Raji (cell line): Measurements from ENCODE around the gene RRAGB.
A peak's percentile ranks its signal among the peaks of the same experiment; 100 is the strongest.

Experiments
- POLR2A ChIP-seq: IDR thresholded peaks from 2 replicates; pipeline ENCODE4 v1.6.1; 2011; ENCODE audit warnings: low read depth, low read length, control low read depth; ENCODE audit not compliant: insufficient read depth

The RRAGB gene

GRCh38 chrX:55717521-55718497, at the start of gene RRAGB:
TSS of gene RRAGB (plus strand) at chrX:55717749. CDS start at chrX:55718328, 579 bp downstream.
- TF ChIP-seq POLR2A = peak; percentile 66

- no peak for TF ChIP-seq POLR2A
Observed at GRCh38 chrX:55668084-55668483, 49.5 kb upstream of the RRAGB start.

- TF ChIP-seq POLR2A = no peak
Observed at GRCh38 chrX:55695227-55696018, 22.1 kb upstream of the RRAGB start.

GRCh38 chrX:55697381-55697780, 20.2 kb upstream of the RRAGB start:
- TF ChIP-seq POLR2A = no peak

- TF ChIP-seq POLR2A = no peak
Observed at GRCh38 chrX:55702671-55703070, 14.9 kb upstream of the RRAGB start.

GRCh38 chrX:55709735-55710134, 7.8 kb upstream of the RRAGB start:
- no peak for TF ChIP-seq POLR2A

GRCh38 chrX:55710701-55711100, 6.8 kb upstream of the RRAGB start:
- no peak for TF ChIP-seq POLR2A

GRCh38 chrX:55713631-55714030, 3.9 kb upstream of the RRAGB start:
- TF ChIP-seq POLR2A = no peak

- TF ChIP-seq POLR2A = no peak
Observed at GRCh38 chrX:55714161-55714560, 3.4 kb upstream of the RRAGB start.

- TF ChIP-seq POLR2A = no peak
Observed at GRCh38 chrX:55715847-55716246, 1.7 kb upstream of the RRAGB start.

GRCh38 chrX:55716937-55717336, 612 bp upstream of the RRAGB start:
- TF ChIP-seq POLR2A = no peak

GRCh38 chrX:55731826-55732225, 14.3 kb downstream of the RRAGB start:
- no peak for TF ChIP-seq POLR2A

GRCh38 chrX:55738969-55739368, 21.4 kb downstream of the RRAGB start:
- TF ChIP-seq POLR2A = no peak

- TF ChIP-seq POLR2A = no peak
Observed at GRCh38 chrX:55742649-55743048, 25.1 kb downstream of the RRAGB start.

- no peak for TF ChIP-seq POLR2A
Observed at GRCh38 chrX:55750256-55750655, 32.7 kb downstream of the RRAGB start.

- TF ChIP-seq POLR2A = no peak
Observed at GRCh38 chrX:55754861-55755294, 37.3 kb downstream of the RRAGB start.
